AG04450 (cell line): Measurements from ENCODE around the gene LCE3C. TPM values are rescaled to one million over a fixed set of nuclear protein-coding genes. Genes with fewer than 3 reads are reported as not detected.
"Not testable (repeated sequence)": the region's sequence is repeated elsewhere in the genome, so short reads cannot be mapped to it uniquely, and the experiment has no call there.

Experiments
- CTCF ChIA-PET: fragments of 300-600, 350-600 bp; formaldehyde crosslinking; extraction: SDS; loops from one replicate; lab custom pipeline; 2022; ENCODE audit warnings: antibody characterized with exemption, inconsistent platforms; lab: Charles Lee
- POLR2A ChIA-PET: fragments of 350-600 bp; formaldehyde crosslinking; extraction: SDS; loops from one replicate; lab custom pipeline; 2021; ENCODE audit warnings: antibody characterized with exemption, inconsistent platforms; lab: Yijun Ruan, JAX
- DNase-seq: peaks from one replicate; pipeline ENCODE4 v3.0.0-alpha.2; 2011; ENCODE audit warnings: low read depth, low spot score
- H3K27ac ChIP-seq: one replicate; pipeline ENCODE4 v1.5.1; 2012; ENCODE audit warnings: low read depth, low read length, control low read depth
- H3K27me3 ChIP-seq: one replicate; pipeline ENCODE4 v1.6.0; 2012; ENCODE audit warnings: low read length; ENCODE audit not compliant: control insufficient read depth, insufficient read depth
- H3K4me3 ChIP-seq: 2 replicates; pipeline ENCODE4 v1.5.1; 2011; ENCODE audit warnings: mild to moderate bottlenecking, low read depth, low read length, control low read depth
- H3K9me3 ChIP-seq: 2 replicates; pipeline ENCODE4 v1.5.1; 2012; ENCODE audit warnings: low read length; ENCODE audit not compliant: control insufficient read depth, insufficient read depth
- CTCF ChIP-seq: IDR thresholded peaks from 2 replicates; pipeline ENCODE4 v1.5.1; 2011; ENCODE audit warnings: low read depth, low read length, control low read depth, inconsistent platforms
- polyA minus RNA-seq: library from RNA; depleted of rRNA, polyadenylated mRNA; stranded (reverse); fragments of >200 nt; gene quantifications from 2 replicates; pipeline ENCODE4 v1.2.3, GENCODE V29; 2011; rRNA and poly(A)+ RNA removed
- polyA plus RNA-seq: library from polyadenylated mRNA; depleted of rRNA; stranded (reverse); fragments of >200 nt; gene quantifications from 2 replicates; pipeline ENCODE4 v1.2.3, GENCODE V29; 2011; rRNA removed

Gene LCE3C
- not detected in 2 replicates for polyA plus RNA-seq
- not detected in 2 replicates for polyA minus RNA-seq

- no peak for DNase-seq
- Histone ChIP-seq H3K27me3 (no peaks in the 10 kb centered on the region), H3K9me3 (peaks cover 29% of the 10 kb centered on the region), H3K27ac (no peak within 1 kb of the TSS), H3K4me3 (no peak within 1 kb of the TSS)
- no peak for TF ChIP-seq CTCF
- CTCF ChIA-PET = no interaction called here
- POLR2A ChIA-PET = no interaction called here
These were observed at the start of gene LCE3C for GRCh38 chr1:152599934-152600333. Gene LCE3C (plus strand): TSS chr1:152600234. CDS start chr1:152600732, 498 bp downstream.

- no peak overlapping the region for H3K4me3 ChIP-seq
- peaks cover 23% of the 10 kb centered on the region for H3K9me3 ChIP-seq
- no peaks in the 10 kb centered on the region for H3K27me3 ChIP-seq
- TF ChIP-seq CTCF = no peak
- CTCF ChIA-PET = no interaction called here
- POLR2A ChIA-PET = no interaction called here
- DNase-seq = no peak
- H3K27ac ChIP-seq = no peak overlapping the region
These were observed 34.9 kb upstream of the LCE3C start for GRCh38 chr1:152565115-152565514.

GRCh38 chr1:152565535-152566215, 34.4 kb upstream of the LCE3C start:
- Histone ChIP-seq H3K27ac (no peak overlapping the region), H3K4me3 (no peak overlapping the region), H3K27me3 (no peaks in the 10 kb centered on the region), H3K9me3 (peaks cover 23% of the 10 kb centered on the region)
- DNase-seq = no peak
- ChIA-PET CTCF (no interaction called here), POLR2A (no interaction called here)
- TF ChIP-seq CTCF = no peak

GRCh38 chr1:152566681-152567080, 33.4 kb upstream of the LCE3C start, which contains the start of gene LCE3E:
Gene LCE3E (minus strand): TSS chr1:152566780. CDS start chr1:152566208, 572 bp downstream.
- no peak for DNase-seq
- ChIA-PET CTCF (no interaction called here), POLR2A (no interaction called here)
- Histone ChIP-seq H3K4me3 (no peak within 1 kb of the TSS), H3K9me3 (peaks cover 19% of the 10 kb centered on the region), H3K27me3 (no peaks in the 10 kb centered on the region), H3K27ac (no peak within 1 kb of the TSS)
- no peak for TF ChIP-seq CTCF

GRCh38 chr1:152577168-152577567, 22.9 kb upstream of the LCE3C start:
- TF ChIP-seq CTCF = no peak
- POLR2A ChIA-PET = no interaction called here

GRCh38 chr1:152579526-152579925, 20.5 kb upstream of the LCE3C start:
- H3K9me3 ChIP-seq = peaks cover 19% of the 10 kb centered on the region
- H3K27me3 ChIP-seq, CTCF ChIA-PET, H3K4me3 ChIP-seq, H3K27ac ChIP-seq, POLR2A ChIA-PET, DNase-seq: not testable (repeated sequence)

More at GRCh38 chr1:152577168-152577567, 22.9 kb upstream of the LCE3C start:
- peaks cover 19% of the 10 kb centered on the region for H3K9me3 ChIP-seq
- H3K4me3 ChIP-seq = no peak overlapping the region
- no peak for DNase-seq
- no peak overlapping the region for H3K27ac ChIP-seq
- no peaks in the 10 kb centered on the region for H3K27me3 ChIP-seq
- CTCF ChIA-PET = no interaction called here
